AG10803 (cell line): ENCODE measurements around the gene PIGZ.
A peak's percentile ranks its signal among the peaks of the same experiment; 100 is the strongest.

ENCODE experiments used
- DNase-seq: peaks from one replicate; pipeline ENCODE4 v3.0.0; 2010; ENCODE audit warnings: low read depth
- H3K4me3 ChIP-seq: 2 replicates; pipeline ENCODE4 v1.5.1; 2011; ENCODE audit warnings: mild to moderate bottlenecking, low read length, control low read depth
- TF ChIP-seq, protein P1 (sequence below): conservative IDR thresholded peaks from 2 replicates; pipeline ENCODE4 v1.5.1; 2011; ENCODE audit warnings: mild to moderate bottlenecking, low read length, control low read depth, inconsistent platforms

The PIGZ gene, protein sequence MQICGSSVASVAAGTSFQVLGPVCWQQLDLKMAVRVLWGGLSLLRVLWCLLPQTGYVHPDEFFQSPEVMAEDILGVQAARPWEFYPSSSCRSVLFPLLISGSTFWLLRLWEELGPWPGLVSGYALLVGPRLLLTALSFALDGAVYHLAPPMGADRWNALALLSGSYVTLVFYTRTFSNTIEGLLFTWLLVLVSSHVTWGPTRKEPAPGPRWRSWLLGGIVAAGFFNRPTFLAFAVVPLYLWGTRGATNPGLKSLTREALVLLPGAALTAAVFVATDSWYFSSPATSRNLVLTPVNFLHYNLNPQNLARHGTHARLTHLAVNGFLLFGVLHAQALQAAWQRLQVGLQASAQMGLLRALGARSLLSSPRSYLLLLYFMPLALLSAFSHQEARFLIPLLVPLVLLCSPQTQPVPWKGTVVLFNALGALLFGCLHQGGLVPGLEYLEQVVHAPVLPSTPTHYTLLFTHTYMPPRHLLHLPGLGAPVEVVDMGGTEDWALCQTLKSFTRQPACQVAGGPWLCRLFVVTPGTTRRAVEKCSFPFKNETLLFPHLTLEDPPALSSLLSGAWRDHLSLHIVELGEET

GRCh38 chr3:196968233-196969133, at the start of gene PIGZ:
Gene PIGZ, minus strand, starts transcription at chr3:196968833. Its CDS starts 16,802 bp downstream, at chr3:196952031.
- peak; percentile 32 for DNase-seq
- TF ChIP-seq, protein P1, sequence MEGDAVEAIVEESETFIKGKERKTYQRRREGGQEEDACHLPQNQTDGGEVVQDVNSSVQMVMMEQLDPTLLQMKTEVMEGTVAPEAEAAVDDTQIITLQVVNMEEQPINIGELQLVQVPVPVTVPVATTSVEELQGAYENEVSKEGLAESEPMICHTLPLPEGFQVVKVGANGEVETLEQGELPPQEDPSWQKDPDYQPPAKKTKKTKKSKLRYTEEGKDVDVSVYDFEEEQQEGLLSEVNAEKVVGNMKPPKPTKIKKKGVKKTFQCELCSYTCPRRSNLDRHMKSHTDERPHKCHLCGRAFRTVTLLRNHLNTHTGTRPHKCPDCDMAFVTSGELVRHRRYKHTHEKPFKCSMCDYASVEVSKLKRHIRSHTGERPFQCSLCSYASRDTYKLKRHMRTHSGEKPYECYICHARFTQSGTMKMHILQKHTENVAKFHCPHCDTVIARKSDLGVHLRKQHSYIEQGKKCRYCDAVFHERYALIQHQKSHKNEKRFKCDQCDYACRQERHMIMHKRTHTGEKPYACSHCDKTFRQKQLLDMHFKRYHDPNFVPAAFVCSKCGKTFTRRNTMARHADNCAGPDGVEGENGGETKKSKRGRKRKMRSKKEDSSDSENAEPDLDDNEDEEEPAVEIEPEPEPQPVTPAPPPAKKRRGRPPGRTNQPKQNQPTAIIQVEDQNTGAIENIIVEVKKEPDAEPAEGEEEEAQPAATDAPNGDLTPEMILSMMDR: no peak
- H3K4me3 ChIP-seq: peak within 1 kb of the TSS; percentile 69

DNA sequence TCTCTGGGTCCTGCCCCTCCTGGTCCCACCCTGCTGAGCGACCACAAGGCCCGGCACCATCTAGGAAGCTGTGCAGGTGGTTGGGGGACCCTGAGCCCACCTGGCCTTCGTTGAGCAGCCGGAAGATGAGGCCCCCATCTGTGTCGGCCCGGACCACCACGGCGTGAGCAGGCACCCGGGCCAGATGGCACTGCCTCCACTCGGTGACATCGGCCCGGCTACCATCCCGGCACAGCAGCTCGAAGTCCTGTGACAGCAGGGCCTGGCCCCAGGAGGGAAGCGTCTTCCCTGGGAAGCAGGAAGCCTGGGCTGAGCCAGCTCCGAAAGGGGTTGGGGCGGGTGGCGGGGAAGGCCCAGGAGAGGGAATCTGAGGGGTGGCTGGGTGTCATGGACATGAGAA, 48.4 kb upstream of the PIGZ start:
- no peak overlapping the region for H3K4me3 ChIP-seq
- no peak for DNase-seq
- TF ChIP-seq, protein P1: no peak

DNA sequence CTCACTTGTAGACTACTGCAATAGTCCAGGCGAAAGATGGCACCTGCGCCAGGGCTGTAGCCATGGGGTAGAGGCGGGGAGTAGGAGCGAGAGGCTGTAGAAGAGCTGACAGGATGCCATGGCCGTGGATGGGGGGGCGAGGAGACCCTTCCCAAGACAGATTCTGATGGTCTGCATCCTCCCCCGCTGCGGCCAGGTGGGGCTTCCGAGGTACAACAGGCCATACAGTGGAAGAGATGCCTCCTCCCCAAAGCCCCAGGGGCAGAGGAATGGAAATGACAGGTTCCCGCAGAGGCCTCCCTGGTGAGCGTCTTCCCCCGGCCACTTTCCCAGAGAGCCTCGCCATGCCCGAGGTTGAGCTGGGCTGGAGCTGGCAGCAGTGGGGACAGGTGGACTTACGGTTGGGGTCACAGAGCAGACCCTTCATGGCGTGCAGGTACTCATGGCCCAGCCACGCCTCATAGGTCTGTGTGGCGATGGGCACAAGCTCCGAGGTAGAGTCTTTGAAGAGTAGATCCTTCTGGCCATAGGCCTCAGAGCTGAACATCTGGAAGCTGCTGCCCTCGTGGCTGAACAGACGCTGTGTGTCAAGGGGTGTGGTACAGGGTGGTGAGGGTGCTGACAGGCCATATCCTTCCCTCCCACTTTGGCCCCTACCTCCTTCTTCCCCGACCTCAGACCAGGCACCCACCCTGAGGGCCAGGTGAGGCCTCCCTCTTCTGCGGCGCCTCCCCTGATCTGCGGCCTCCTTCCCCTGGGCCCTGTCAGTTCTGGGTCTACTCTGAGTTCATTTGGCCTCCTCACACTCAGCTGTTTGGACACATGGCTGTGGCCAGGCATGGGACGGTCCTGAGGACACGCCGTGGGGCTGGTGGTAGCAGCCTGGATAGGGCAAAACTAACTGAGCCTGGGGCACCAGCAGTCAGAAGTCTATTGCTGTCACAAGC, 47.4 kb upstream of the PIGZ start:
- TF ChIP-seq, protein P1: no peak
- DNase-seq: no peak
- no peak overlapping the region for H3K4me3 ChIP-seq

- TF ChIP-seq, protein P1: no peak
- H3K4me3 ChIP-seq: no peak overlapping the region
- no peak for DNase-seq
These were observed 46.4 kb upstream of the PIGZ start for GRCh38 chr3:197014942-197015575.

- TF ChIP-seq, protein P1: no peak
- no peak for DNase-seq
- no peak overlapping the region for H3K4me3 ChIP-seq
These were observed 45.4 kb upstream of the PIGZ start for GRCh38 chr3:197014024-197014423.

- no peak overlapping the region for H3K4me3 ChIP-seq
- TF ChIP-seq, protein P1: no peak
- DNase-seq: no peak
These were observed 43.9 kb upstream of the PIGZ start for GRCh38 chr3:197012540-197012883.
